Measurements from ENCODE around the gene ZNF518A.

DNA sequence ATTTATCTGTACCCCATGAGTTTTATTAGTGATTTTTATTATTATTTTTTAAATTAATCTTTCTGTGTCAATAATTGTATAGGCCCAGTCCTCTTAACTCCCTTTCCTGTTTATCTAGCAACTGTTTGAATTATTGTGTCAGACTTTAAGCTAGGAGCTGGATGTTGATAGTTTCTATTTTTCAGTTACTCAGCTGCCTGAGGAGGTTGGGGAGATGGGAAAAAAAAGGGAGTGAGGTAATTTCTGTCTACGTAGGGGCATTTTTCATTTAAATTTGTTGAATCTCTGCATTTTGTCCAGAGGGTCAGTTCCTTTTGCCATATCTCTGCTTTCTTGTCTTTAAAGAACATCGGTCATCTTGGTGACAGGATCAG, 5.0 kb upstream of the ZNF518A start:
- TF ChIP-seq, protein P1, sequence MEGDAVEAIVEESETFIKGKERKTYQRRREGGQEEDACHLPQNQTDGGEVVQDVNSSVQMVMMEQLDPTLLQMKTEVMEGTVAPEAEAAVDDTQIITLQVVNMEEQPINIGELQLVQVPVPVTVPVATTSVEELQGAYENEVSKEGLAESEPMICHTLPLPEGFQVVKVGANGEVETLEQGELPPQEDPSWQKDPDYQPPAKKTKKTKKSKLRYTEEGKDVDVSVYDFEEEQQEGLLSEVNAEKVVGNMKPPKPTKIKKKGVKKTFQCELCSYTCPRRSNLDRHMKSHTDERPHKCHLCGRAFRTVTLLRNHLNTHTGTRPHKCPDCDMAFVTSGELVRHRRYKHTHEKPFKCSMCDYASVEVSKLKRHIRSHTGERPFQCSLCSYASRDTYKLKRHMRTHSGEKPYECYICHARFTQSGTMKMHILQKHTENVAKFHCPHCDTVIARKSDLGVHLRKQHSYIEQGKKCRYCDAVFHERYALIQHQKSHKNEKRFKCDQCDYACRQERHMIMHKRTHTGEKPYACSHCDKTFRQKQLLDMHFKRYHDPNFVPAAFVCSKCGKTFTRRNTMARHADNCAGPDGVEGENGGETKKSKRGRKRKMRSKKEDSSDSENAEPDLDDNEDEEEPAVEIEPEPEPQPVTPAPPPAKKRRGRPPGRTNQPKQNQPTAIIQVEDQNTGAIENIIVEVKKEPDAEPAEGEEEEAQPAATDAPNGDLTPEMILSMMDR (IDR thresholded peaks at IDR 0.05; ENCODE audit: low read depth, low read length, poor library complexity, severe bottlenecking): no peak
- TF ChIP-seq EZH2phosphoT487 (IDR thresholded peaks at IDR 0.05; ENCODE audit: borderline replicate concordance, low read length): no peak
